Measurements from ENCODE around the gene GPRC5B.

GPRC5B gene

GRCh38 chr16:19886073-19886941 lies 1.7 kb upstream of the GPRC5B start:
- H3K36me3 Mint-ChIP-seq (ENCODE audit: low read depth) = no peaks in the 10 kb centered on the region
- intact Hi-C loops (cut with micrococcal nuclease) = loop anchor here (1.0 to 10.0 kb wide), 3 partner anchors 192 to 327 kb away; no protein-coding TSS in a partner anchor
- H3K27ac Mint-ChIP-seq = no peak overlapping the region
- H3K4me3 Mint-ChIP-seq = peak overlapping the region; percentile 71
- H3K9me3 Mint-ChIP-seq = no peaks in the 10 kb centered on the region
- peaks cover 35% of the 10 kb centered on the region for H3K4me1 Mint-ChIP-seq (ENCODE audit: low read depth)
- peaks cover 48% of the 10 kb centered on the region for H3K27me3 Mint-ChIP-seq

GRCh38 chr16:19885451-19886072 lies 914 bp upstream of the GPRC5B start:
- Mint-ChIP-seq H3K27ac (no peak overlapping the region), H3K4me1 (ENCODE audit: low read depth) (peaks cover 35% of the 10 kb centered on the region), H3K4me3 (peak overlapping the region; percentile 71), H3K9me3 (no peaks in the 10 kb centered on the region), H3K36me3 (ENCODE audit: low read depth) (no peaks in the 10 kb centered on the region), H3K27me3 (peaks cover 56% of the 10 kb centered on the region)
- intact Hi-C loops (cut with micrococcal nuclease) = loop anchor here (1.0 to 10.0 kb wide), 3 partner anchors 191 to 326 kb away; no protein-coding TSS in a partner anchor

- Mint-ChIP-seq H3K4me1 (ENCODE audit: low read depth) (peaks cover 35% of the 10 kb centered on the region), H3K27me3 (peaks cover 59% of the 10 kb centered on the region), H3K36me3 (ENCODE audit: low read depth) (no peaks in the 10 kb centered on the region), H3K9me3 (no peaks in the 10 kb centered on the region), H3K27ac (no peak overlapping the region), H3K4me3 (peak overlapping the region; percentile 71)
- intact Hi-C loops (cut with micrococcal nuclease) = loop anchor here (10.0 kb wide), 1 partner anchor 189 kb away; no protein-coding TSS in a partner anchor
Measured at GRCh38 chr16:19883966-19884485, 622 bp downstream of the GPRC5B start.

GRCh38 chr16:19883296-19883965 lies 1.2 kb downstream of the GPRC5B start:
- Mint-ChIP-seq H3K27me3 (peaks cover 61% of the 10 kb centered on the region), H3K27ac (no peak overlapping the region), H3K4me3 (peak overlapping the region; percentile 31), H3K36me3 (ENCODE audit: low read depth) (no peaks in the 10 kb centered on the region), H3K4me1 (ENCODE audit: low read depth) (peaks cover 35% of the 10 kb centered on the region), H3K9me3 (no peaks in the 10 kb centered on the region)
- intact Hi-C loops (cut with micrococcal nuclease) = loop anchor here (10.0 kb wide), 1 partner anchor 189 kb away; no protein-coding TSS in a partner anchor

GRCh38 chr16:19882646-19883045 lies 2.0 kb downstream of the GPRC5B start:
- intact Hi-C loops (cut with micrococcal nuclease) = loop anchor here (10.0 kb wide), 1 partner anchor 188 kb away; no protein-coding TSS in a partner anchor
- no peak overlapping the region for H3K4me3 Mint-ChIP-seq
- H3K27me3 Mint-ChIP-seq = peaks cover 61% of the 10 kb centered on the region
- no peaks in the 10 kb centered on the region for H3K36me3 Mint-ChIP-seq (ENCODE audit: low read depth)
- peaks cover 35% of the 10 kb centered on the region for H3K4me1 Mint-ChIP-seq (ENCODE audit: low read depth)
- H3K27ac Mint-ChIP-seq = no peak overlapping the region
- H3K9me3 Mint-ChIP-seq = no peaks in the 10 kb centered on the region

- intact Hi-C loops (cut with micrococcal nuclease) = loop anchor here (10.0 kb wide), 1 partner anchor 187 kb away; no protein-coding TSS in a partner anchor
- H3K27ac Mint-ChIP-seq = no peak overlapping the region
Measured at GRCh38 chr16:19882186-19882585, 2.5 kb downstream of the GPRC5B start.

GRCh38 chr16:19881783-19882182 lies 2.9 kb downstream of the GPRC5B start:
- peaks cover 61% of the 10 kb centered on the region for H3K27me3 Mint-ChIP-seq
- H3K36me3 Mint-ChIP-seq (ENCODE audit: low read depth) = no peaks in the 10 kb centered on the region
- H3K4me3 Mint-ChIP-seq = no peak overlapping the region
- intact Hi-C loops (cut with micrococcal nuclease) = loop anchor here (10.0 kb wide), 1 partner anchor 187 kb away; no protein-coding TSS in a partner anchor
- H3K27ac Mint-ChIP-seq = no peak overlapping the region
- H3K9me3 Mint-ChIP-seq = no peaks in the 10 kb centered on the region
- H3K4me1 Mint-ChIP-seq (ENCODE audit: low read depth) = peaks cover 35% of the 10 kb centered on the region

More at GRCh38 chr16:19882186-19882585, 2.5 kb downstream of the GPRC5B start:
- Mint-ChIP-seq H3K4me3 (no peak overlapping the region), H3K27me3 (peaks cover 61% of the 10 kb centered on the region), H3K36me3 (ENCODE audit: low read depth) (no peaks in the 10 kb centered on the region), H3K4me1 (ENCODE audit: low read depth) (peaks cover 35% of the 10 kb centered on the region), H3K9me3 (no peaks in the 10 kb centered on the region)

- Mint-ChIP-seq H3K9me3 (no peaks in the 10 kb centered on the region), H3K36me3 (ENCODE audit: low read depth) (no peaks in the 10 kb centered on the region), H3K27ac (no peak overlapping the region), H3K4me3 (no peak overlapping the region), H3K4me1 (ENCODE audit: low read depth) (peaks cover 34% of the 10 kb centered on the region), H3K27me3 (peaks cover 59% of the 10 kb centered on the region)
- intact Hi-C loops (cut with micrococcal nuclease) = loop anchor here (10.0 kb wide), 1 partner anchor 186 kb away; no protein-coding TSS in a partner anchor
Measured at GRCh38 chr16:19881028-19881427, 3.6 kb downstream of the GPRC5B start.

- peaks cover 22% of the 10 kb centered on the region for H3K4me1 Mint-ChIP-seq (ENCODE audit: low read depth)
- peaks cover 45% of the 10 kb centered on the region for H3K27me3 Mint-ChIP-seq
- H3K9me3 Mint-ChIP-seq = no peaks in the 10 kb centered on the region
- intact Hi-C loops (cut with micrococcal nuclease) = no loop called here
- H3K36me3 Mint-ChIP-seq (ENCODE audit: low read depth) = no peaks in the 10 kb centered on the region
- H3K27ac Mint-ChIP-seq = no peak overlapping the region
- H3K4me3 Mint-ChIP-seq = no peak overlapping the region
Measured at GRCh38 chr16:19879241-19879792, 5.3 kb downstream of the GPRC5B start.

- intact Hi-C loops (cut with micrococcal nuclease) = no loop called here
- no peak overlapping the region for H3K27ac Mint-ChIP-seq
- peaks cover 44% of the 10 kb centered on the region for H3K27me3 Mint-ChIP-seq
- H3K9me3 Mint-ChIP-seq = no peaks in the 10 kb centered on the region
- no peaks in the 10 kb centered on the region for H3K36me3 Mint-ChIP-seq (ENCODE audit: low read depth)
- H3K4me1 Mint-ChIP-seq (ENCODE audit: low read depth) = peaks cover 19% of the 10 kb centered on the region
- H3K4me3 Mint-ChIP-seq = no peak overlapping the region
Measured at GRCh38 chr16:19878757-19879156, 5.9 kb downstream of the GPRC5B start.

- Mint-ChIP-seq H3K27ac (no peak overlapping the region), H3K36me3 (ENCODE audit: low read depth) (no peaks in the 10 kb centered on the region), H3K4me1 (ENCODE audit: low read depth) (peaks cover 6% of the 10 kb centered on the region), H3K4me3 (no peak overlapping the region), H3K9me3 (no peaks in the 10 kb centered on the region), H3K27me3 (peaks cover 22% of the 10 kb centered on the region)
- intact Hi-C loops (cut with micrococcal nuclease) = no loop called here
Measured at GRCh38 chr16:19876501-19877059, 8.1 kb downstream of the GPRC5B start.

- Mint-ChIP-seq H3K4me3 (no peak overlapping the region), H3K4me1 (ENCODE audit: low read depth) (peaks cover 6% of the 10 kb centered on the region), H3K27me3 (peaks cover 16% of the 10 kb centered on the region), H3K9me3 (no peaks in the 10 kb centered on the region), H3K36me3 (ENCODE audit: low read depth) (no peaks in the 10 kb centered on the region), H3K27ac (no peak overlapping the region)
- intact Hi-C loops (cut with micrococcal nuclease) = no loop called here
Measured at GRCh38 chr16:19875900-19876299, 8.7 kb downstream of the GPRC5B start.
